Body of pancreas (tissue), 4 donors: Measurements from ENCODE around the gene ERCC3.
"Not testable (repeated sequence)": the region's sequence is repeated elsewhere in the genome, so short reads cannot be mapped to it uniquely, and the experiment has no call there.

ENCODE experiments used
- POLR2A ChIP-seq, 3 donors: fragments of 450-650 bp; IDR thresholded peaks; one replicate each; pipeline ENCODE4 v1.6.1; 2016; ENCODE audit warnings: antibody characterized with exemption in 3 of 3, mild to moderate bottlenecking in 2 of 3
- TF ChIP-seq, protein P1 (sequence below), 7 experiments: fragments of 450-650 bp in 4 of 7; fragments of 200-600 bp in 3 of 7; sonication (generic) in 3 of 7; IDR thresholded peaks; one replicate each; pipeline ENCODE4 v1.5.1; 2016 to 2019; ENCODE audit warnings: antibody characterized with exemption in 7 of 7

DNA sequence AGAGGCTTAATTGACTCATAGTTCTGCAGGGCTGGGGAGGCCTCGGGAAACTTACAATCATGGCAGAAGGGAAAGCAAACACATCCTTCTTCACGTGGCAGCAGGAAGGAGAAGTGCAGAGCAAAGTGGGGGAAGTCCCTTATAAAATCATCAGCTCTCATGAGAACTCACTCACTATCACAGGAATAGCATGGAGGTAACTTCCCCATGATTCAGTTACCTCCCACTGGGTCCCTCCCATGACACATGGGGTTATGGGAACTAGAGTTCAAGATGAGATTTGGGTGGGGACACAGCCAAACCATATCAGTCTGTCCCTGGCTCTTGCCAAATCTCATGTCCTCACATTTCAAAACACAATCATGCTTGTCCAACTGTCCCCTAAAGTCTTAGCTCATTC lies 52.8 kb downstream of the ERCC3 start:
- TF ChIP-seq, protein P1, sequence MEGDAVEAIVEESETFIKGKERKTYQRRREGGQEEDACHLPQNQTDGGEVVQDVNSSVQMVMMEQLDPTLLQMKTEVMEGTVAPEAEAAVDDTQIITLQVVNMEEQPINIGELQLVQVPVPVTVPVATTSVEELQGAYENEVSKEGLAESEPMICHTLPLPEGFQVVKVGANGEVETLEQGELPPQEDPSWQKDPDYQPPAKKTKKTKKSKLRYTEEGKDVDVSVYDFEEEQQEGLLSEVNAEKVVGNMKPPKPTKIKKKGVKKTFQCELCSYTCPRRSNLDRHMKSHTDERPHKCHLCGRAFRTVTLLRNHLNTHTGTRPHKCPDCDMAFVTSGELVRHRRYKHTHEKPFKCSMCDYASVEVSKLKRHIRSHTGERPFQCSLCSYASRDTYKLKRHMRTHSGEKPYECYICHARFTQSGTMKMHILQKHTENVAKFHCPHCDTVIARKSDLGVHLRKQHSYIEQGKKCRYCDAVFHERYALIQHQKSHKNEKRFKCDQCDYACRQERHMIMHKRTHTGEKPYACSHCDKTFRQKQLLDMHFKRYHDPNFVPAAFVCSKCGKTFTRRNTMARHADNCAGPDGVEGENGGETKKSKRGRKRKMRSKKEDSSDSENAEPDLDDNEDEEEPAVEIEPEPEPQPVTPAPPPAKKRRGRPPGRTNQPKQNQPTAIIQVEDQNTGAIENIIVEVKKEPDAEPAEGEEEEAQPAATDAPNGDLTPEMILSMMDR (IDR thresholded peaks at IDR 0.05) = not testable (repeated sequence)
- TF ChIP-seq POLR2A (IDR thresholded peaks at IDR 0.05) = not testable (repeated sequence)
